HUES6 (cell line): ENCODE measurements around the gene FAM13A.
"Not testable (repeated sequence)": the region's sequence is repeated elsewhere in the genome, so short reads cannot be mapped to it uniquely, and the experiment has no call there.

Source experiments
- H3K27ac ChIP-seq: 2 replicates; pipeline ENCODE4 v1.7.0; 2013; ENCODE audit warnings: low read depth, mild to moderate bottlenecking, low read length, inconsistent platforms
- H3K27me3 ChIP-seq: 2 replicates; pipeline ENCODE4 v1.6.1; 2013; ENCODE audit warnings: low read length; ENCODE audit not compliant: control insufficient read depth, insufficient read depth
- H3K36me3 ChIP-seq: 2 replicates; pipeline ENCODE4 v1.6.1; 2013; ENCODE audit warnings: low read length; ENCODE audit not compliant: control insufficient read depth, insufficient read depth
- H3K4me1 ChIP-seq: 2 replicates; pipeline ENCODE4 v1.6.1; 2013; ENCODE audit warnings: low read length; ENCODE audit not compliant: control insufficient read depth, insufficient read depth
- H3K4me3 ChIP-seq: 2 replicates; pipeline ENCODE4 v1.5.1; 2013; ENCODE audit warnings: low read depth, low read length
- H3K9ac ChIP-seq: one replicate; pipeline ENCODE4 v1.6.1; 2013; ENCODE audit warnings: mild to moderate bottlenecking, low read length
- H3K9me3 ChIP-seq: 2 replicates; pipeline ENCODE4 v1.6.1; 2013; ENCODE audit warnings: low read depth, low read length; ENCODE audit not compliant: control insufficient read depth, insufficient read depth

Gene FAM13A

GRCh38 chr4:88870428-88870827 lies 186.6 kb downstream of the FAM13A start:
- H3K4me1 ChIP-seq, result no peaks in the 10 kb centered on the region

GRCh38 chr4:88868510-88868909 lies 188.5 kb downstream of the FAM13A start:
- Histone ChIP-seq H3K36me3 (no peaks in the 10 kb centered on the region), H3K9me3 (peaks cover 4% of the 10 kb centered on the region; the same call in 1 of the 2 replicates), H3K27ac (no peak overlapping the region), H3K4me1 (no peaks in the 10 kb centered on the region), H3K27me3 (no peaks in the 10 kb centered on the region), H3K4me3 (no peak overlapping the region), H3K9ac (no peak overlapping the region)

More at GRCh38 chr4:88870428-88870827, 186.6 kb downstream of the FAM13A start:
- Histone ChIP-seq H3K36me3 (no peaks in the 10 kb centered on the region), H3K27me3 (no peaks in the 10 kb centered on the region), H3K9me3 (peaks cover 4% of the 10 kb centered on the region; the same call in 1 of the 2 replicates), H3K4me3 (no peak overlapping the region), H3K27ac (no peak overlapping the region), H3K9ac (no peak overlapping the region)

GRCh38 chr4:88866862-88867550 lies 190.0 kb downstream of the FAM13A start:
- Histone ChIP-seq H3K36me3 (no peaks in the 10 kb centered on the region), H3K4me1 (no peaks in the 10 kb centered on the region), H3K9ac (no peak overlapping the region), H3K27me3 (no peaks in the 10 kb centered on the region), H3K4me3 (no peak overlapping the region), H3K27ac (no peak overlapping the region), H3K9me3 (peaks cover 4% of the 10 kb centered on the region; the same call in 1 of the 2 replicates)

GRCh38 chr4:88865466-88865865 lies 191.5 kb downstream of the FAM13A start:
- no peak overlapping the region for H3K27ac ChIP-seq
- H3K9me3 ChIP-seq, result peaks cover 4% of the 10 kb centered on the region; the same call in 1 of the 2 replicates
- no peaks in the 10 kb centered on the region for H3K4me1 ChIP-seq
- no peak overlapping the region for H3K9ac ChIP-seq
- no peaks in the 10 kb centered on the region for H3K27me3 ChIP-seq
- no peaks in the 10 kb centered on the region for H3K36me3 ChIP-seq
- no peak overlapping the region for H3K4me3 ChIP-seq

GRCh38 chr4:88865046-88865445 lies 191.9 kb downstream of the FAM13A start:
- Histone ChIP-seq H3K9me3 (peaks cover 4% of the 10 kb centered on the region; the same call in 1 of the 2 replicates), H3K9ac (no peak overlapping the region), H3K4me1 (no peaks in the 10 kb centered on the region), H3K36me3 (no peaks in the 10 kb centered on the region), H3K27me3 (no peaks in the 10 kb centered on the region), H3K4me3 (no peak overlapping the region), H3K27ac (no peak overlapping the region)

GRCh38 chr4:88860586-88860985 lies 196.4 kb downstream of the FAM13A start:
- H3K4me1 ChIP-seq, result no peaks in the 10 kb centered on the region
- no peaks in the 10 kb centered on the region for H3K9me3 ChIP-seq
- no peak overlapping the region for H3K4me3 ChIP-seq
- no peak overlapping the region for H3K27ac ChIP-seq
- H3K27me3 ChIP-seq, result no peaks in the 10 kb centered on the region
- no peak overlapping the region for H3K9ac ChIP-seq
- no peaks in the 10 kb centered on the region for H3K36me3 ChIP-seq

- no peak overlapping the region for H3K4me3 ChIP-seq
Observed at GRCh38 chr4:88859191-88859812, 197.7 kb downstream of the FAM13A start.

GRCh38 chr4:88858752-88859151 lies 198.2 kb downstream of the FAM13A start:
- no peaks in the 10 kb centered on the region for H3K27me3 ChIP-seq
- no peak overlapping the region for H3K27ac ChIP-seq
- no peaks in the 10 kb centered on the region for H3K9me3 ChIP-seq
- H3K4me3 ChIP-seq, result no peak overlapping the region
- no peaks in the 10 kb centered on the region for H3K4me1 ChIP-seq
- H3K9ac ChIP-seq, result no peak overlapping the region
- no peaks in the 10 kb centered on the region for H3K36me3 ChIP-seq

More at GRCh38 chr4:88859191-88859812, 197.7 kb downstream of the FAM13A start:
- Histone ChIP-seq H3K9me3 (no peaks in the 10 kb centered on the region), H3K27ac (no peak overlapping the region), H3K4me1 (no peaks in the 10 kb centered on the region), H3K9ac (no peak overlapping the region), H3K27me3 (no peaks in the 10 kb centered on the region), H3K36me3 (no peaks in the 10 kb centered on the region)

GRCh38 chr4:88857588-88857987 lies 199.4 kb downstream of the FAM13A start:
- H3K4me3 ChIP-seq, result no peak overlapping the region
- H3K9me3 ChIP-seq, result no peaks in the 10 kb centered on the region
- H3K27me3 ChIP-seq, result no peaks in the 10 kb centered on the region
- no peak overlapping the region for H3K27ac ChIP-seq
- no peak overlapping the region for H3K9ac ChIP-seq
- H3K36me3 ChIP-seq, result no peaks in the 10 kb centered on the region
- H3K4me1 ChIP-seq, result no peaks in the 10 kb centered on the region

- no peak overlapping the region for H3K9ac ChIP-seq
- H3K9me3 ChIP-seq, result no peaks in the 10 kb centered on the region
- 0 out of 2 replicates have a peak, but pooled peaks cover 2% of the 10 kb centered on the region for H3K36me3 ChIP-seq
- no peak overlapping the region for H3K27ac ChIP-seq
- no peaks in the 10 kb centered on the region for H3K27me3 ChIP-seq
- no peaks in the 10 kb centered on the region for H3K4me1 ChIP-seq
- no peak overlapping the region for H3K4me3 ChIP-seq
Observed at GRCh38 chr4:88854481-88854880, 202.5 kb downstream of the FAM13A start.

GRCh38 chr4:88853583-88853982 lies 203.4 kb downstream of the FAM13A start:
- H3K4me3 ChIP-seq, H3K27me3 ChIP-seq, H3K9me3 ChIP-seq, H3K27ac ChIP-seq, H3K36me3 ChIP-seq, H3K4me1 ChIP-seq, H3K9ac ChIP-seq: not testable (repeated sequence)
